Body of pancreas (tissue), 4 donors: Measurements from ENCODE around the gene SPTB.

Experiments
- POLR2A ChIP-seq, 3 donors: fragments of 450-650 bp; IDR thresholded peaks; one replicate each; pipeline ENCODE4 v1.6.1; 2016; ENCODE audit warnings: antibody characterized with exemption in 3 of 3, mild to moderate bottlenecking in 2 of 3
- TF ChIP-seq, protein P1 (sequence below), 7 experiments: fragments of 450-650 bp in 4 of 7; fragments of 200-600 bp in 3 of 7; sonication (generic) in 3 of 7; IDR thresholded peaks; one replicate each; pipeline ENCODE4 v1.5.1; 2016 to 2019; ENCODE audit warnings: antibody characterized with exemption in 7 of 7

DNA sequence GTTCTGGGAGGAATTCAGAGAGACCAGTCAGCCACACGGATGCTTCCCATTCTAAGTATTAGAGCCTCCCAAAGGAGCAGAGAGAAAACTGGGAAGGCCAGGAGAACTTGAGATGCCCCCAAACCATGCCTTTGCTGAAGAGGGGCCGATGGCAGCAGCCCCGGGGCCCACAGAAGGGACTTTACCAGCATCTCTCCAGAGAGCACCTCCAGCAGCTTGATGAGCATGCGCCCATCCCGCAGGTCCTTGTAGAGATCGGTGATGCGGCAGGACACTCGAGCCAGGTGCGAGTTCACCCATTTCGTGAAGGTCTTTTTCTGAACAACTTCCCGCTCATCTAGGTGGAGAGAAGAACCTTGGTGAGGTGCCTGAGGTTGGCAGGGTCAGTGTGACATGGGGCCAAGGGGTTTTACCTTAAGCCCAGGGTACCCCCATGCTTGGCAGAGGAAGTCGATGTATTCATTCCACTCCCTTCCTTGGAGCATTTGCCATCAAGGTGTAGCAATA is 74.9 kb downstream of the SPTB start:
- TF ChIP-seq, protein P1, sequence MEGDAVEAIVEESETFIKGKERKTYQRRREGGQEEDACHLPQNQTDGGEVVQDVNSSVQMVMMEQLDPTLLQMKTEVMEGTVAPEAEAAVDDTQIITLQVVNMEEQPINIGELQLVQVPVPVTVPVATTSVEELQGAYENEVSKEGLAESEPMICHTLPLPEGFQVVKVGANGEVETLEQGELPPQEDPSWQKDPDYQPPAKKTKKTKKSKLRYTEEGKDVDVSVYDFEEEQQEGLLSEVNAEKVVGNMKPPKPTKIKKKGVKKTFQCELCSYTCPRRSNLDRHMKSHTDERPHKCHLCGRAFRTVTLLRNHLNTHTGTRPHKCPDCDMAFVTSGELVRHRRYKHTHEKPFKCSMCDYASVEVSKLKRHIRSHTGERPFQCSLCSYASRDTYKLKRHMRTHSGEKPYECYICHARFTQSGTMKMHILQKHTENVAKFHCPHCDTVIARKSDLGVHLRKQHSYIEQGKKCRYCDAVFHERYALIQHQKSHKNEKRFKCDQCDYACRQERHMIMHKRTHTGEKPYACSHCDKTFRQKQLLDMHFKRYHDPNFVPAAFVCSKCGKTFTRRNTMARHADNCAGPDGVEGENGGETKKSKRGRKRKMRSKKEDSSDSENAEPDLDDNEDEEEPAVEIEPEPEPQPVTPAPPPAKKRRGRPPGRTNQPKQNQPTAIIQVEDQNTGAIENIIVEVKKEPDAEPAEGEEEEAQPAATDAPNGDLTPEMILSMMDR (IDR thresholded peaks at IDR 0.05): no peak
- TF ChIP-seq POLR2A (IDR thresholded peaks at IDR 0.05): no peak
